MG63 (cell line): ENCODE results near the gene NFKBIE. TPM values are rescaled to one million over a fixed set of nuclear protein-coding genes. Genes with fewer than 3 reads are reported as not detected.

Experiments
- DNase-seq: peaks from one replicate; pipeline ENCODE4 v3.0.0-alpha.2; 2020
- H3K27me3 ChIP-seq: fragments of 250-450 bp; sonication (Bioruptor Pico); 2 replicates; pipeline ENCODE4 v1.5.1; 2020; ENCODE audit warnings: mild to moderate bottlenecking, moderate library complexity
- H3K36me3 ChIP-seq: fragments of 250-450 bp; sonication (Bioruptor Pico); 2 replicates; pipeline ENCODE4 v1.5.1; 2020; ENCODE audit warnings: mild to moderate bottlenecking, moderate library complexity
- H3K4me3 ChIP-seq: fragments of 250-450 bp; sonication (Bioruptor Pico); 2 replicates; pipeline ENCODE4 v1.5.1; 2020; ENCODE audit warnings: mild to moderate bottlenecking, moderate library complexity
- H3K9me3 ChIP-seq: fragments of 250-450 bp; sonication (Bioruptor Pico); 2 replicates; pipeline ENCODE4 v1.5.1; 2020; ENCODE audit warnings: mild to moderate bottlenecking, moderate library complexity
- total RNA-seq: library from RNA; depleted of rRNA; stranded (reverse); fragments of >200 nt; shearing (Covaris generic); gene quantifications from 2 replicates; pipeline ENCODE4 v1.2.3, GENCODE V29; 2014; ENCODE audit warnings: low replicate concordance

NFKBIE gene
- total RNA-seq, 1 experiment from 2014 or later = 24.4 TPM

GRCh38 chr6:44256775-44257024 lies 8.7 kb downstream of the NFKBIE start:
- H3K27me3 ChIP-seq = no peaks in the 10 kb centered on the region
- no peak for DNase-seq
- H3K9me3 ChIP-seq = no peaks in the 10 kb centered on the region
- H3K36me3 ChIP-seq = peaks cover 73% of the 10 kb centered on the region
- H3K4me3 ChIP-seq = peak overlapping the region; percentile 96

GRCh38 chr6:44255871-44256774 lies 9.2 kb downstream of the NFKBIE start:
- Histone ChIP-seq H3K36me3 (peaks cover 73% of the 10 kb centered on the region), H3K27me3 (no peaks in the 10 kb centered on the region), H3K9me3 (no peaks in the 10 kb centered on the region), H3K4me3 (peak overlapping the region; percentile 96)
- DNase-seq = peak; percentile 73

GRCh38 chr6:44255105-44255808 lies 10.1 kb downstream of the NFKBIE start:
- Histone ChIP-seq H3K4me3 (peak overlapping the region; percentile 96), H3K9me3 (no peaks in the 10 kb centered on the region), H3K36me3 (peaks cover 80% of the 10 kb centered on the region), H3K27me3 (no peaks in the 10 kb centered on the region)
- DNase-seq = peak; percentile 73

- DNase-seq = peak; percentile 74
- Histone ChIP-seq H3K36me3 (peaks cover 80% of the 10 kb centered on the region), H3K27me3 (no peaks in the 10 kb centered on the region), H3K4me3 (no peak overlapping the region; the same call in 1 of the 2 replicates), H3K9me3 (no peaks in the 10 kb centered on the region)
Measured at GRCh38 chr6:44254191-44255104, 10.9 kb downstream of the NFKBIE start.

DNA sequence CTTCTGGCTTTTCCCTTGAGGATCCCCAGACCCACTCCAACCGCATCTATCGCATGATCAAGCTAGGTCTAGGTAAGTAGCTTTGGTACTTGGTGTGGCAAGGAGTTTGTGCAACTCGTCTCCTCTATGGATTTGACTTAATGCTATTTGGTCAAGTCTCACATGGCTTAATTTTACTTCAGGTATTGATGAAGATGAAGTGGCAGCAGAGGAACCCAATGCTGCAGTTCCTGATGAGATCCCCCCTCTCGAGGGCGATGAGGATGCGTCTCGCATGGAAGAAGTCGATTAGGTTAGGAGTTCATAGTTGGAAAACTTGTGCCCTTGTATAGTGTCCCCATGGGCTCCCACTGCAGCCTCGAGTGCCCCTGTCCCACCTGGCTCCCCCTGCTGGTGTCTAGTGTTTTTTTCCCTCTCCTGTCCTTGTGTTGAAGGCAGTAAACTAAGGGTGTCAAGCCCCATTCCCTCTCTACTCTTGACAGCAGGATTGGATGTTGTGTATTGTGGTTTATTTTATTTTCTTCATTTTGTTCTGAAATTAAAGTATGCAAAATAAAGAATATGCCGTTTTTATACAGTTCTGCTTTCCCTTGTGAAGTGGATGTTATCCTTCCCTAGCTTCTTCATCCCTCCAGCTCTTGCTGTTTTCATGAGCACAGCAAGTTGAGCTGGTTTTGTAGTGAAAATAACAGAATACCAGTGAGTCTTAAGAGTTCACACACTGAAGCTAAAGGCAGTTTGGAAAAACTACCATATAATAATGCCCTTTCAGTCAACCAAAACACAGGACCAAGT lies 11.8 kb downstream of the NFKBIE start:
- Histone ChIP-seq H3K36me3 (peaks cover 87% of the 10 kb centered on the region), H3K9me3 (no peaks in the 10 kb centered on the region), H3K4me3 (no peak overlapping the region), H3K27me3 (no peaks in the 10 kb centered on the region)
- peak; percentile 89 for DNase-seq

- Histone ChIP-seq H3K9me3 (no peaks in the 10 kb centered on the region), H3K36me3 (peaks cover 99% of the 10 kb centered on the region)
- no peak for DNase-seq
Measured at GRCh38 chr6:44251576-44252524, 13.5 kb downstream of the NFKBIE start.

GRCh38 chr6:44250718-44251123 lies 14.6 kb downstream of the NFKBIE start:
- no peaks in the 10 kb centered on the region for H3K27me3 ChIP-seq
- H3K4me3 ChIP-seq = peak overlapping the region; percentile 3
- H3K36me3 ChIP-seq = peaks cover 88% of the 10 kb centered on the region
- no peaks in the 10 kb centered on the region for H3K9me3 ChIP-seq
- no peak for DNase-seq

More at GRCh38 chr6:44251576-44252524, 13.5 kb downstream of the NFKBIE start:
- Histone ChIP-seq H3K27me3 (no peaks in the 10 kb centered on the region), H3K4me3 (no peak overlapping the region)

DNA sequence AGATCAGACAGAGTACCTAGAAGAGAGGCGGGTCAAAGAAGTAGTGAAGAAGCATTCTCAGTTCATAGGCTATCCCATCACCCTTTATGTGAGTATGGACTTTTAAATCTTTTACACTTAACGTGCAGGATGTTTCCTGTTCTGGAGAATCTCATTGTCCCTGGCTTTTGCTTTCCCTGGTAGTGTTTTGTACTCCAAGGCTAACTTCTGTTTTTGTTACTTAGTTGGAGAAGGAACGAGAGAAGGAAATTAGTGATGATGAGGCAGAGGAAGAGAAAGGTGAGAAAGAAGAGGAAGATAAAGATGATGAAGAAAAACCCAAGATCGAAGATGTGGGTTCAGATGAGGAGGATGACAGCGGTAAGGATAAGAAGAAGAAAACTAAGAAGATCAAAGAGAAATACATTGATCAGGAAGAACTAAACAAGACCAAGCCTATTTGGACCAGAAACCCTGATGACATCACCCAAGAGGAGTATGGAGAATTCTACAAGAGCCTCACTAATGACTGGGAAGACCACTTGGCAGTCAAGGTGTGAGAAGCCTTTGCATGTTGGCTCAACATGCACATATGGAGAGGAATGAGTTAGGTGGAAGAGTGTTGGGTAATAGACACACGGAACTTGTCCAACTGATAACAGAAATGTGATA lies 15.2 kb downstream of the NFKBIE start:
- Histone ChIP-seq H3K36me3 (peaks cover 83% of the 10 kb centered on the region), H3K27me3 (no peaks in the 10 kb centered on the region), H3K9me3 (no peaks in the 10 kb centered on the region), H3K4me3 (peak overlapping the region; percentile 100)
- no peak for DNase-seq

DNA sequence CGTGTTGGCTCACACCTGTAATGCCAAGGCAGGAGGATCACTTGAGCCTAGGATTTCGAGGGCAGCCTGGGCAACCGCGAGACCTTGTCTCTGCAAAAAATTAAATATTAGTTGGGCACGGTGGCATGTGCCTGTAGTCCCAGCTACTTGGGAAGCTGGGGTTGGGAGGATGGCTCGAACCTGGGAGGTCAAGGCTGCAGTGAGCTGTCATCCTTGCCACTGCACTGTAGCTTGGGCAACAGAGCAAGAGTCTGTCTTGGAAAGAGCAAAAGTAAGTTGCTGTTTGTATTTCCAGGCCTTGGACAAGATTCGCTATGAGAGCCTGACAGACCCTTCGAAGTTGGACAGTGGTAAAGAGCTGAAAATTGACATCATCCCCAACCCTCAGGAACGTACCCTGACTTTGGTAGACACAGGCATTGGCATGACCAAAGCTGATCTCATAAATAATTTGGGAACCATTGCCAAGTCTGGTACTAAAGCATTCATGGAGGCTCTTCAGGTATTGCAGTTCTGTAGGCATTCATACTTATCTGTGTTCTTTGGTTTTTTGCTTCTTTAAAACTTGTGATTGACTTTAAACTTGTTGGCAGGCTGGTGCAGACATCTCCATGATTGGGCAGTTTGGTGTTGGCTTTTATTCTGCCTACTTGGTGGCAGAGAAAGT lies 16.1 kb downstream of the NFKBIE start:
- Histone ChIP-seq H3K36me3 (peaks cover 73% of the 10 kb centered on the region), H3K4me3 (peak overlapping the region; percentile 100), H3K9me3 (no peaks in the 10 kb centered on the region), H3K27me3 (no peaks in the 10 kb centered on the region)
- no peak for DNase-seq

GRCh38 chr6:44248579-44248978 lies 16.8 kb downstream of the NFKBIE start:
- peaks cover 67% of the 10 kb centered on the region for H3K36me3 ChIP-seq
- no peaks in the 10 kb centered on the region for H3K9me3 ChIP-seq
- H3K27me3 ChIP-seq = no peaks in the 10 kb centered on the region
- H3K4me3 ChIP-seq = peak overlapping the region; percentile 100
- DNase-seq = no peak

DNA sequence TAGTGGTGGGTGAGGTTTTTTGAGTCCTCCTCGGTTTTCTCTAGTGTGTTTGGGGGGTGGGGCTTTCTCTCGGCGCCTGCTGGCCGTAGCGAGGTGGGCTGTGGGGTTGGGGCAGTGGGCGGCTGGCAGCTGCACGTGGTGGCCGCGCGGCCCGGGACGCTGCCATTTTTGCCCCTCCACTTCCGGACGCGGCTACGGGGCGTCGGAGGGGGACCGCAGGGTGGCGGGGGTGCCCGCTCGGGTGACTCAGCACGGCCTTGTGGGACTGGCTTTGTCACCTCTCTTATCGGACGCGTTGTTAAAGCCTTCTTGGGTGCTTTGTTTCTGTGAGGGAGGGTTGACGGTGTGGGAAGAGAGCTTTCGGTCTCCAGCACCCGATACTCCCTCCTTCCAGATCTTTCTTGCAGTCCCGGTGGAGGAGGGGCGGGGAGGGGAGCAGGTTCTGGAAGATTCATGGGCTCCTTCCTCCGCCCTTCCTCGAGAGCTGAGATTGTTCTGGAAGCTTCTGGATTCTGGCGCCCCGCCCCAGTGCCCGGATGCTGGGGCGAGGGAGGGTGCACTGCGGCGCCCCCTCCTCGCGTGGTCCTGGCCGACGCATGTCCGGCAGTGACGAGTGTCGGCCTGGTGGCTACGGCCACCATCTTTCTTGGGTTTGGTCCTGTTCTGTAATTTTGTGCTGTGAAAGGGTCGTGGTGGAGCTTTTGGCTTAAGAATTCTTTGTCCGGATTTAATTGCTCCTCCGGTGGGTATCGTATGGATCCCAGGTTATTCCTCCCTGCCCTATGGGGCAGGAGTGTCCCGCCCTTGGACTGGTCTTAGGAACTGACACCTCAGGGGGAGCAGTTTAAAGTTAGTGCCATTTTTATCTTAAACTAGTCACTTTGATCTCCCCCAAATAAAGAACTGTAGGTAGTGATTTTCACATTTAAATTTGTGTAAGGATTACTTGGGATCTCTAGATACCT lies 17.7 kb downstream of the NFKBIE start:
- Histone ChIP-seq H3K36me3 (peaks cover 57% of the 10 kb centered on the region), H3K27me3 (no peaks in the 10 kb centered on the region), H3K4me3 (peak overlapping the region; percentile 100), H3K9me3 (no peaks in the 10 kb centered on the region)
- peak; percentile 96 for DNase-seq

GRCh38 chr6:44246663-44247337 lies 18.6 kb downstream of the NFKBIE start, which contains the start of gene HSP90AB1:
Gene HSP90AB1 (plus strand): TSS chr6:44247101. CDS start chr6:44248630, 1,529 bp downstream.
- Histone ChIP-seq H3K4me3 (peak within 1 kb of the TSS; percentile 100), H3K9me3 (no peaks in the 10 kb centered on the region), H3K27me3 (no peaks in the 10 kb centered on the region), H3K36me3 (peaks cover 49% of the 10 kb centered on the region)
- DNase-seq = peak; percentile 100
